Keratinocyte (primary cell): Measurements from ENCODE around the gene MRGPRF.

ENCODE experiments used
- CTCF ChIP-seq, 3 experiments: IDR thresholded peaks in 1 of 3; conservative IDR thresholded peaks in 1 of 3; optimal IDR thresholded peaks in 1 of 3; 2 replicates in 2 of 3; 3 replicates in 1 of 3; pipeline versions ENCODE3 to v1.5.1; 2011; ENCODE audit warnings: low read length in 3 of 3, mild to moderate bottlenecking in 3 of 3, moderate library complexity in 2 of 3, control low read depth in 1 of 3, inconsistent platforms in 1 of 3; ENCODE audit not compliant: insufficient read depth in 2 of 3; ENCODE audit errors: extremely low read depth in 1 of 3
- EZH2 ChIP-seq: IDR thresholded peaks from one replicate; pipeline ENCODE4 v1.6.1; 2012; ENCODE audit warnings: inconsistent platforms, mild to moderate bottlenecking, low read length, moderate library complexity

GRCh38 chr11:69034123-69034867 is 21.2 kb upstream of the MRGPRF start:
- TF ChIP-seq CTCF (optimal IDR thresholded peaks at IDR 0.05 in 1 of 3, IDR thresholded peaks at IDR 0.05 in 1 of 3, conservative IDR thresholded peaks at IDR 0.05 in 1 of 3; ENCODE audit: extremely low read depth in 1 of 3, insufficient read depth in 2 of 3, low read length in 3 of 3), result no peak
- no peak for TF ChIP-seq EZH2
